IMR-90 (cell line): ENCODE data around the gene TRAF7. TPM values are rescaled to one million over a fixed set of nuclear protein-coding genes. Genes with fewer than 3 reads are reported as not detected.

Experiments
- ATAC-seq: fragments of 200-7000 bp; cut with Tn5 transposase; 2 replicates; pipeline ENCODE4 v1.9.1; 2020; ENCODE audit warnings: low read depth, mild to moderate bottlenecking, moderate library complexity
- BruUV-seq: library from RNA; stranded (reverse); fragments of 400-500 nt; replicated peaks from 2 replicates; lab custom pipeline; 2021; lab: Mats Ljungman, UMichigan
- CTCF ChIA-PET: fragments of 300-600 bp; formaldehyde crosslinking; extraction: SDS; loops from one replicate; lab custom pipeline; 2021; ENCODE audit warnings: antibody characterized with exemption; lab: Yijun Ruan, JAX
- POLR2A ChIA-PET: fragments of 300-600 bp; sonication (Branson Sonifier 250); formaldehyde crosslinking; loops from one replicate; lab custom pipeline; 2022; ENCODE audit warnings: antibody characterized with exemption; ENCODE audit not compliant: unreplicated experiment; lab: Charles Lee
- DNase-seq: peaks from one replicate; pipeline ENCODE4 v3.0.0; 2013
- H2AFZ ChIP-seq: replicated peaks from 2 replicates; pipeline ENCODE3; 2013; ENCODE audit warnings: low read length, mild to moderate bottlenecking; ENCODE audit not compliant: poor library complexity
- H2AK5ac ChIP-seq: 2 replicates; pipeline ENCODE4 v1.6.1; 2013; ENCODE audit warnings: low read depth, low read length, inconsistent platforms
- H2AK9ac ChIP-seq: replicated peaks from 2 replicates; pipeline ENCODE3; 2013; ENCODE audit warnings: mild to moderate bottlenecking, low read depth, low read length, moderate library complexity; ENCODE audit not compliant: poor library complexity
- H2BK120ac ChIP-seq: 2 replicates; pipeline ENCODE4 v1.6.1; 2013; ENCODE audit warnings: low read depth, low read length, inconsistent platforms
- H2BK15ac ChIP-seq: 3 replicates; pipeline ENCODE4 v1.6.1; 2013; ENCODE audit warnings: low read depth, low read length, inconsistent platforms
- H2BK20ac ChIP-seq: 2 replicates; pipeline ENCODE4 v1.6.1; 2013; ENCODE audit warnings: low read depth, mild to moderate bottlenecking, inconsistent platforms, low read length, moderate library complexity
- H2BK5ac ChIP-seq: 2 replicates; pipeline ENCODE4 v1.6.1; 2013; ENCODE audit warnings: mild to moderate bottlenecking, low read depth, low read length, inconsistent platforms; ENCODE audit not compliant: poor library complexity, severe bottlenecking
- H3K14ac ChIP-seq: replicated peaks from 2 replicates; pipeline ENCODE4 v1.6.1; 2013; ENCODE audit warnings: low read depth, low read length, inconsistent platforms
- H3K18ac ChIP-seq: 2 replicates; pipeline ENCODE4 v1.6.1; 2013; ENCODE audit warnings: low read depth, low read length, control low read depth
- H3K23ac ChIP-seq: 2 replicates; pipeline ENCODE4 v1.6.1; 2013; ENCODE audit warnings: low read depth, low read length, inconsistent platforms
- H3K27ac ChIP-seq: 2 replicates; pipeline ENCODE4 v1.5.1; 2013; ENCODE audit warnings: mild to moderate bottlenecking, control low read depth, low read length; ENCODE audit not compliant: insufficient read depth
- H3K27me3 ChIP-seq: 2 replicates; pipeline ENCODE4 v1.6.1; 2013; ENCODE audit warnings: low read length; ENCODE audit not compliant: control insufficient read depth, insufficient read depth
- H3K36me3 ChIP-seq: 2 replicates; pipeline ENCODE4 v1.6.1; 2013; ENCODE audit warnings: low read length, mixed read lengths; ENCODE audit not compliant: control insufficient read depth, insufficient read depth
- H3K4ac ChIP-seq: 2 replicates; pipeline ENCODE4 v1.6.1; 2013; ENCODE audit warnings: low read depth, low read length, inconsistent platforms
- H3K4me1 ChIP-seq: 2 replicates; pipeline ENCODE4 v1.6.1; 2013; ENCODE audit warnings: low read length, mixed read lengths; ENCODE audit not compliant: control insufficient read depth, insufficient read depth
- H3K4me2 ChIP-seq: 2 replicates; pipeline ENCODE4 v1.6.1; 2013; ENCODE audit warnings: low read depth, mild to moderate bottlenecking, control low read depth, low read length, moderate library complexity
- H3K4me3 ChIP-seq: 2 replicates; pipeline ENCODE4 v1.5.1; 2013; ENCODE audit warnings: low read depth, mild to moderate bottlenecking, control low read depth, low read length, moderate library complexity; ENCODE audit not compliant: insufficient read depth
- H3K56ac ChIP-seq: 2 replicates; pipeline ENCODE4 v1.6.1; 2013; ENCODE audit warnings: low read length, inconsistent platforms; ENCODE audit not compliant: insufficient read depth; ENCODE audit errors: extremely low read depth
- H3K79me1 ChIP-seq, 2 experiments: 2 replicates each; pipeline ENCODE4 v1.6.1; 2013; ENCODE audit warnings: low read length in 2 of 2, inconsistent platforms in 1 of 2, low read depth in 1 of 2
- H3K9ac ChIP-seq: 2 replicates; pipeline ENCODE4 v1.6.1; 2013; ENCODE audit warnings: low read depth, low read length, control low read depth
- H3K9me1 ChIP-seq: 2 replicates; pipeline ENCODE4 v1.6.1; 2013; ENCODE audit warnings: low read length, inconsistent platforms; ENCODE audit not compliant: insufficient read depth
- H3K9me3 ChIP-seq: 2 replicates; pipeline ENCODE4 v1.6.1; 2013; ENCODE audit warnings: low read length; ENCODE audit not compliant: control insufficient read depth, insufficient read depth
- H4K20me1 ChIP-seq: 2 replicates; pipeline ENCODE4 v1.6.1; 2013; ENCODE audit warnings: low read length, inconsistent platforms; ENCODE audit not compliant: insufficient read depth
- H4K5ac ChIP-seq: 2 replicates; pipeline ENCODE4 v1.6.1; 2013; ENCODE audit warnings: mild to moderate bottlenecking, low read depth, low read length, control low read depth
- H4K8ac ChIP-seq, 2 experiments: 2 replicates each; pipeline ENCODE4 v1.6.1; 2013; ENCODE audit warnings: low read depth in 2 of 2, low read length in 2 of 2, control low read depth in 1 of 2, inconsistent platforms in 1 of 2
- H4K91ac ChIP-seq: 2 replicates; pipeline ENCODE4 v1.6.1; 2013; ENCODE audit warnings: low read depth, low read length, inconsistent platforms; ENCODE audit not compliant: insufficient read depth
- MAFK ChIP-seq: IDR thresholded peaks from 2 replicates; pipeline ENCODE4 v1.6.1; 2012; ENCODE audit warnings: low read depth, low read length, improper control_type of control experiment
- MXI1 ChIP-seq: IDR thresholded peaks from 2 replicates; pipeline ENCODE4 v1.6.1; 2012; ENCODE audit warnings: low read depth, mild to moderate bottlenecking, low read length, moderate library complexity, borderline replicate concordance
- NFE2L2 ChIP-seq: fragments of 150-350 bp; IDR thresholded peaks from 2 replicates; pipeline ENCODE4 v1.6.1; 2016; ENCODE audit warnings: low read depth, mild to moderate bottlenecking, low read length
- POLR2A ChIP-seq: IDR thresholded peaks from 2 replicates; pipeline ENCODE4 v1.6.1; 2012; ENCODE audit warnings: mild to moderate bottlenecking, low read depth, low read length
- RAD21 ChIP-seq: IDR thresholded peaks from 2 replicates; pipeline ENCODE4 v1.6.1; 2012; ENCODE audit warnings: low read length, improper control_type of control experiment
- RFX5 ChIP-seq: IDR thresholded peaks from 2 replicates; pipeline ENCODE4 v1.8.0; 2012; ENCODE audit warnings: low read depth, mild to moderate bottlenecking, low read length, moderate library complexity
- SMC3 ChIP-seq: fragments of 150-350 bp; IDR thresholded peaks from 2 replicates; pipeline ENCODE4 v1.6.1; 2016; ENCODE audit warnings: low read depth, mild to moderate bottlenecking, antibody characterized with exemption, low read length, moderate library complexity
- WGBS, 2 experiments: methylation state at CpG; one replicate each; pipeline versions ENCODE4 v1.1.5 to v1.1.7; 2013; ENCODE audit warnings: missing lambda C conversion rate in 2 of 2; ENCODE audit not compliant: insufficient read length in 1 of 2; ENCODE audit errors: extremely low coverage in 2 of 2; 5-methylcytosine and 5-hydroxymethylcytosine counted together
- dilution Hi-C: fragments of 300-500 bp; cut with HindIII; formaldehyde crosslinking; loops from one replicate; pipeline ENCODE4 v1.14.3; 2018; ENCODE audit warnings: low sequenced_read_pairs; ENCODE audit not compliant: unreplicated experiment
- in situ Hi-C: fragments of 300-500 bp; cut with MboI; formaldehyde crosslinking; loops from 3 replicates; pipeline ENCODE4 v1.14.3; 2019; ENCODE audit warnings: low sequenced_read_pairs, inconsistent platforms, mixed read lengths
- intact Hi-C: fragments of 100-400 bp; cut with micrococcal nuclease; formaldehyde crosslinking; loops from 2 replicates; pipeline ENCODE4 v1.10.0; 2022
- polyA plus RNA-seq, 3 experiments: library from polyadenylated mRNA; depleted of rRNA; stranded (reverse); fragments of >200 nt; gene quantifications; 2 replicates each; pipeline ENCODE4 v1.2.3, GENCODE V29; 2012; ENCODE audit warnings: low replicate concordance in 1 of 3
- total RNA-seq: library from RNA; depleted of rRNA; stranded (reverse); fragments of >200 nt; gene quantifications from 2 replicates; pipeline ENCODE4 v1.2.3, GENCODE V29; 2012
- TF ChIP-seq, protein P1 (sequence below): fragments of 150-350 bp; IDR thresholded peaks from 2 replicates; pipeline ENCODE4 v1.6.1; 2017; ENCODE audit warnings: mild to moderate bottlenecking, antibody characterized with exemption, low read length, low read depth
- TF ChIP-seq, protein P2 (sequence below): fragments of 150-350 bp; IDR thresholded peaks from 2 replicates; pipeline ENCODE4 v1.6.1; 2016; ENCODE audit warnings: low read depth, mild to moderate bottlenecking, low read length, moderate library complexity, borderline replicate concordance

Gene TRAF7
- total and polyA plus RNA-seq, 2 of the 4 experiments (the other 2 are of a cell fraction): 29.6 to 52.6 TPM

DNA sequence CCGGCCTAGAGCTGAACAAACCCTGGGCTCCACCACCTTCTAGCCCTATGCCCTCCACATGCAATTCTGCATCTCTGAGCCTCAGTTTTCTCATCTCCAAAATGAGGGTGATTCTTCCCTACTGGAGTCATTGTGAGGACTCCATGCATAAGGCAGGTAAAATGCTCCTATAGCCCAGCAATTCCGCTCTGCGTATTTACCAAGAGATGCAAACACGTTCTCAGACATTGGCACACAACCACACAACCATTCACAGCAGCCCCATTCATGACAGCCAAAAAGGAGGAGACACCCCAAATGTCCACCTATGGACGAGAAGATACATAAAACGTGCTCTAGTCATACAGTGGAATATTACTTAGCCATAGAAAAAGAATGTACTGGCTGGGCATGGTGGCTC, 44.7 kb downstream of the TRAF7 start:
- DNase-seq: no peak
- dilution Hi-C loops: no loop called here
- no peak overlapping the region for H3K4ac ChIP-seq
- no peak overlapping the region for H3K56ac ChIP-seq
- H4K91ac ChIP-seq: no peak overlapping the region
- no peaks in the 10 kb centered on the region; the same call in 1 of the 2 replicates for H4K20me1 ChIP-seq
- H3K79me1 ChIP-seq: peaks cover 0 to 4% of the 10 kb centered on the region in 2 experiments; a peak in 1 of 4 replicates
- no peak overlapping the region for H2BK120ac ChIP-seq
- BruUV-seq: no TSS peak
- H3K18ac ChIP-seq: no peak overlapping the region
- peaks cover 3% of the 10 kb centered on the region; the same call in 1 of the 2 replicates for H3K9me1 ChIP-seq
- H3K9me3 ChIP-seq: no peaks in the 10 kb centered on the region
- no peak overlapping the region for H2BK15ac ChIP-seq
- TF ChIP-seq NFE2L2 (no peak), MAFK (no peak), RAD21 (no peak), POLR2A (no peak), RFX5 (no peak), MXI1 (no peak), SMC3 (no peak)
- TF ChIP-seq, protein P1, sequence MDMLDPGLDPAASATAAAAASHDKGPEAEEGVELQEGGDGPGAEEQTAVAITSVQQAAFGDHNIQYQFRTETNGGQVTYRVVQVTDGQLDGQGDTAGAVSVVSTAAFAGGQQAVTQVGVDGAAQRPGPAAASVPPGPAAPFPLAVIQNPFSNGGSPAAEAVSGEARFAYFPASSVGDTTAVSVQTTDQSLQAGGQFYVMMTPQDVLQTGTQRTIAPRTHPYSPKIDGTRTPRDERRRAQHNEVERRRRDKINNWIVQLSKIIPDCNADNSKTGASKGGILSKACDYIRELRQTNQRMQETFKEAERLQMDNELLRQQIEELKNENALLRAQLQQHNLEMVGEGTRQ: no peak
- TF ChIP-seq, protein P2, sequence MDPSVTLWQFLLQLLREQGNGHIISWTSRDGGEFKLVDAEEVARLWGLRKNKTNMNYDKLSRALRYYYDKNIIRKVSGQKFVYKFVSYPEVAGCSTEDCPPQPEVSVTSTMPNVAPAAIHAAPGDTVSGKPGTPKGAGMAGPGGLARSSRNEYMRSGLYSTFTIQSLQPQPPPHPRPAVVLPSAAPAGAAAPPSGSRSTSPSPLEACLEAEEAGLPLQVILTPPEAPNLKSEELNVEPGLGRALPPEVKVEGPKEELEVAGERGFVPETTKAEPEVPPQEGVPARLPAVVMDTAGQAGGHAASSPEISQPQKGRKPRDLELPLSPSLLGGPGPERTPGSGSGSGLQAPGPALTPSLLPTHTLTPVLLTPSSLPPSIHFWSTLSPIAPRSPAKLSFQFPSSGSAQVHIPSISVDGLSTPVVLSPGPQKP: no peak
- H2BK5ac ChIP-seq: no peak overlapping the region
- CTCF ChIA-PET: no interaction called here
- no peak overlapping the region for H3K9ac ChIP-seq
- intact Hi-C loops: no loop called here
- H2AK5ac ChIP-seq: no peak overlapping the region
- H2AFZ ChIP-seq: no peak overlapping the region
- no peak overlapping the region for H4K8ac ChIP-seq
- H4K5ac ChIP-seq: no peak overlapping the region
- no peak overlapping the region for H2AK9ac ChIP-seq
- H3K36me3 ChIP-seq: no peaks in the 10 kb centered on the region
- H3K23ac ChIP-seq: no peak overlapping the region; the same call in 1 of the 2 replicates
- 0 out of 2 replicates have a peak, but pooled peaks cover 2% of the 10 kb centered on the region for H3K4me1 ChIP-seq
- no peak overlapping the region for H3K27ac ChIP-seq
- POLR2A ChIA-PET: no interaction called here
- in situ Hi-C loops: no loop called here
- WGBS, 2 experiments: 81% methylated on average over 3 of the region's 6 CpGs; no CpG with 5 or more reads in 1 of the 2 experiments
- peaks cover 47% of the 10 kb centered on the region for H3K27me3 ChIP-seq
- no peak for ATAC-seq
- H2BK20ac ChIP-seq: no peak overlapping the region
- no peak overlapping the region for H3K4me3 ChIP-seq
- no peak overlapping the region for H3K14ac ChIP-seq
- H3K4me2 ChIP-seq: no peak overlapping the region
